Nephron (organoid): ENCODE data around the gene PAFAH1B2.

Source experiments
- H3K27ac Mint-ChIP-seq, 3 experiments: 2 replicates each; pipeline ENCODE4 v1.8.0; 2020; ENCODE audit warnings: mixed read lengths in 3 of 3, mild to moderate bottlenecking in 2 of 3, moderate library complexity in 1 of 3
- H3K27me3 Mint-ChIP-seq: 2 replicates; pipeline ENCODE4 v1.8.0; 2021; ENCODE audit warnings: low read depth, mild to moderate bottlenecking, moderate library complexity, mixed read lengths
- H3K36me3 Mint-ChIP-seq: 2 replicates; pipeline ENCODE4 v1.8.0; 2020; ENCODE audit warnings: low read depth, mixed read lengths
- H3K4me1 Mint-ChIP-seq: 2 replicates; pipeline ENCODE4 v1.8.0; 2020; ENCODE audit warnings: mixed read lengths
- H3K4me3 Mint-ChIP-seq, 3 experiments: 2 replicates each; pipeline ENCODE4 v1.8.0; 2020; ENCODE audit warnings: mild to moderate bottlenecking in 3 of 3, mixed read lengths in 3 of 3, moderate library complexity in 2 of 3
- H3K9me3 Mint-ChIP-seq: 2 replicates; pipeline ENCODE4 v1.8.0; 2020; ENCODE audit warnings: mixed read lengths
- CTCF ChIP-seq, 3 experiments: fragments of 200-600 bp; sonication (generic); IDR thresholded peaks; one replicate each; pipeline ENCODE4 v1.5.0; 2021; ENCODE audit warnings: antibody characterized with exemption in 3 of 3; ENCODE audit not compliant: unreplicated experiment in 3 of 3

PAFAH1B2 gene

GRCh38 chr11:117197006-117197405 is 52.9 kb downstream of the PAFAH1B2 start:
- Mint-ChIP-seq H3K9me3 (no peaks in the 10 kb centered on the region), H3K36me3 (peaks cover 19% of the 10 kb centered on the region), H3K27me3 (no peaks in the 10 kb centered on the region), H3K4me3 (peak overlapping the region in 1 of 3 experiments; percentile 89), H3K4me1 (peaks cover 40% of the 10 kb centered on the region), H3K27ac (peak overlapping the region; percentile 80 to 96 (median 82))
- no peak for TF ChIP-seq CTCF (IDR thresholded peaks at IDR 0.05; ENCODE audit: unreplicated experiment in 3 of 3)

GRCh38 chr11:117197516-117198456 is 53.7 kb downstream of the PAFAH1B2 start:
- Mint-ChIP-seq H3K9me3 (no peaks in the 10 kb centered on the region), H3K36me3 (peaks cover 20% of the 10 kb centered on the region), H3K27ac (peak overlapping the region; percentile 80 to 96 (median 82)), H3K27me3 (no peaks in the 10 kb centered on the region), H3K4me1 (peaks cover 45% of the 10 kb centered on the region), H3K4me3 (peak overlapping the region; percentile 41 to 89 (median 56))
- peak; percentile 40 to 60 (median 51) for TF ChIP-seq CTCF (IDR thresholded peaks at IDR 0.05; ENCODE audit: unreplicated experiment in 3 of 3)

DNA sequence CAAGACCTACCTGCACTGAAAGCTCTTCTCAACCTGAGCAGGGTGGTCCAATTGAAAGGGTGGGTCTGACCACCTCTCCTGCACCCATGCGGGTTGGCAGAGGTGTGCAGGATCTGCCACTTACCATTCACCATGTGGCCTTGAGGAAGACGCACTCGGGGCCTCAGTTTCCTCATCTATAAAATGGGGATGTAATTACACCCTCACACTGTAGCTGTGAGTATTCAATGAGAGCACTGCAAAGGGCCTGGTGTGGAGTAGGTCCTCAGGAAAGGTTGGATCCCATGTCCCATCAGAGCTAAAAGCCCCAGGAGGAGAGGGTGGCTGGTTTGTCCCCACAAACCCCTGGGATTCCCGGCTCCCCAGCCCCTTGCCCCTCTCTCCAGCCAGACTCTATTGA is 54.5 kb downstream of the PAFAH1B2 start:
- TF ChIP-seq CTCF (IDR thresholded peaks at IDR 0.05; ENCODE audit: unreplicated experiment in 3 of 3): no peak
- Mint-ChIP-seq H3K9me3 (no peaks in the 10 kb centered on the region), H3K4me1 (peaks cover 47% of the 10 kb centered on the region), H3K27me3 (no peaks in the 10 kb centered on the region), H3K27ac (peak overlapping the region; percentile 80 to 96 (median 82)), H3K36me3 (peaks cover 24% of the 10 kb centered on the region), H3K4me3 (peak overlapping the region; percentile 75 to 89 (median 89))

DNA sequence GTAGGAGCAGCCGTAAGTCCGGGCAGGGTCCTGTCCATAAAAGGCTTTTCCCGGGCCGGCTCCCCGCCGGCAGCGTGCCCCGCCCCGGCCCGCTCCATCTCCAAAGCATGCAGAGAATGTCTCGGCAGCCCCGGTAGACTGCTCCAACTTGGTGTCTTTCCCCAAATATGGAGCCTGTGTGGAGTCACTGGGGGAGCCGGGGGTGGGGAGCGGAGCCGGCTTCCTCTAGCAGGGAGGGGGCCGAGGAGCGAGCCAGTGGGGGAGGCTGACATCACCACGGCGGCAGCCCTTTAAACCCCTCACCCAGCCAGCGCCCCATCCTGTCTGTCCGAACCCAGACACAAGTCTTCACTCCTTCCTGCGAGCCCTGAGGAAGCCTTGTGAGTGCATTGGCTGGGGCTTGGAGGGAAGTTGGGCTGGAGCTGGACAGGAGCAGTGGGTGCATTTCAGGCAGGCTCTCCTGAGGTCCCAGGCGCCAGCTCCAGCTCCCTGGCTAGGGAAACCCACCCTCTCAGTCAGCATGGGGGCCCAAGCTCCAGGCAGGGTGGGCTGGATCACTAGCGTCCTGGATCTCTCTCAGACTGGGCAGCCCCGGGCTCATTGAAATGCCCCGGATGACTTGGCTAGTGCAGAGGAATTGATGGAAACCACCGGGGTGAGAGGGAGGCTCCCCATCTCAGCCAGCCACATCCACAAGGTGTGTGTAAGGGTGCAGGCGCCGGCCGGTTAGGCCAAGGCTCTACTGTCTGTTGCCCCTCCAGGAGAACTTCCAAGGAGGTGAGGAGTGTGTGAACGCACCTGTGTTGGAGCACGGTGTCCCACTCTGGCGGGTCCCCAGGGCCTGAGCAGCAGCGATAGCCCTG is 55.2 kb downstream of the PAFAH1B2 start, which contains the start of gene TAGLN:
TSS of gene TAGLN (plus strand) at position 318 of the 863 bp plus-strand sequence. CDS start 3,644 bp downstream, outside the sequence.
- H3K27ac Mint-ChIP-seq: peak within 1 kb of the TSS; percentile 80 to 96 (median 82)
- H3K36me3 Mint-ChIP-seq: peaks cover 29% of the 10 kb centered on the region
- no peaks in the 10 kb centered on the region for H3K9me3 Mint-ChIP-seq

More for the DNA sequence above, 55.2 kb downstream of the PAFAH1B2 start, which contains the start of gene TAGLN:
- Mint-ChIP-seq H3K27me3 (no peaks in the 10 kb centered on the region), H3K4me3 (peak within 1 kb of the TSS; percentile 75 to 89 (median 89)), H3K4me1 (peaks cover 53% of the 10 kb centered on the region)
- TF ChIP-seq CTCF (IDR thresholded peaks at IDR 0.05; ENCODE audit: unreplicated experiment in 3 of 3): no peak
